ENCODE results near the gene PSMG3.

PSMG3 gene

DNA sequence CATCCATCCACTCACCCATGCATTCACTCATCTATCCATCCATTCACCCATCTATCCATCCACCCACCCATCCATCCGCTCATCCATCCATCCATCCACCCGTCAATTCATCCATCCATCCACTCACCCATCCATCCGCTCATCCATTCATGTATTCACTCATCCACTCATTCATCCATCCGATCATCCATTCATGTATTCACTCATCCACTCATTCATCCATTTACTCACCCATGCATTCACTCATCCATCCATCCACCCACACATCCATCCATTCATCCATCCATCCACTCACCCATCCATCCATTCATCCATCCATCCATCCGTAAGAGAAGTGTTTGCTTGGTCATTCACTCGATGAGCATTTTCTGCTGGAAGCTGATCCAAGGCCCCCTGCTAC, 8.7 kb upstream of the PSMG3 start:
- no peak for DNase-seq

GRCh38 chr7:1576521-1577253, 6.9 kb upstream of the PSMG3 start:
- no peak for DNase-seq

- DNase-seq = no peak
Measured at GRCh38 chr7:1575809-1576208, 6.0 kb upstream of the PSMG3 start.

DNA sequence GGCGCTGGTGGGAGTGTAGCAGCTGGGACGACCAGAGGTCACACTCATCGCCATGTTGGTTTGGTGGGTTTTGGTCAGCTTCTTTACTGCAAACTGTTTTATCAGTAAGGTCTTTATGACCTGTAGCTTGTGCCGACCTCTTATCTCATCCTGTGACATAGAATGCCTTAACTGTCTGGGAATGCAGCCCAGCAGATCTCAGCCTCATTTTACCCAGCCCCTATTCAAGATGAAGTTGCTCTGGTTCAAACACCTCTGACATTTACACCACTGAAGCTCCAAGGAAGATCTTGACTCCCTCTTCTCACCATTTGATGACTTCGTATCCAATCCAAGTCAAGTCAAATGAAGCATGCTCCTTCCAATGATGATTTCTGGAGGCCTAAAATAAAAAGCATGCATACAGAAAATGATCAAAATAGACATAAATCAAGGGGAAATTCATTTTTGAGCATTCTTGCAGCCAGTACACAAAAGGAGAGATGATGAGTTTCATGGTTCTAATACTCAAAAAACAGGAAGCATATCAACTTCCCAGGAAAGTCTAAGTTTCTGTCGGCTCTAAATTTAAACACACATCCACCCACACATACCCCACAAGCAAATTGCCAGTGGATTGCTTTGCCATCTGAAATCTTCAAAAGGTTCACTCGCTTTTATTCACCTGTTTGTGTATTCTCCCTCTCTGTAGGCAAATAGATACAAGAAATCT, 2.4 kb upstream of the PSMG3 start:
- no peak for DNase-seq

DNA sequence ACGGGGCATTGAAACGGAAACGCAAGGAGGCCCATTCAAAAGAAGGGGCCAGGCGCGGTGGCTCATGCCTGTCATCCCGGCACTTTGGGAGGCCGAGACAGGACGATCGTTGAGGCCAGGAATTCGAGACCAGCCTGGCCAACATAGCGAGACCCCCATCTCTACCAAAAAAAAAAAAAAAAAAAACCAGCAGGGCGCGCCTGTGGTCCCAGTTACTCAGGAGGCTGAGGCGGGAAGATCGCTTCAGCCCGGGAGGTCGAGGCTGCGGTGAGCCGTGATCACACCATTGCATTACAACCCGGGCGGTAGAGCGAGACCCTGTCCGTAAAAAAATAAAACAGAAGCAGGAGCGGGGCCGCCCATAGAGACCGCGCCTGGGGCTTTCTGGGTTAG, 396 bp downstream of the PSMG3 start:
- DNase-seq = no peak

- DNase-seq = peak; percentile 31
Measured at GRCh38 chr7:1569016-1569415, 816 bp downstream of the PSMG3 start.

DNA sequence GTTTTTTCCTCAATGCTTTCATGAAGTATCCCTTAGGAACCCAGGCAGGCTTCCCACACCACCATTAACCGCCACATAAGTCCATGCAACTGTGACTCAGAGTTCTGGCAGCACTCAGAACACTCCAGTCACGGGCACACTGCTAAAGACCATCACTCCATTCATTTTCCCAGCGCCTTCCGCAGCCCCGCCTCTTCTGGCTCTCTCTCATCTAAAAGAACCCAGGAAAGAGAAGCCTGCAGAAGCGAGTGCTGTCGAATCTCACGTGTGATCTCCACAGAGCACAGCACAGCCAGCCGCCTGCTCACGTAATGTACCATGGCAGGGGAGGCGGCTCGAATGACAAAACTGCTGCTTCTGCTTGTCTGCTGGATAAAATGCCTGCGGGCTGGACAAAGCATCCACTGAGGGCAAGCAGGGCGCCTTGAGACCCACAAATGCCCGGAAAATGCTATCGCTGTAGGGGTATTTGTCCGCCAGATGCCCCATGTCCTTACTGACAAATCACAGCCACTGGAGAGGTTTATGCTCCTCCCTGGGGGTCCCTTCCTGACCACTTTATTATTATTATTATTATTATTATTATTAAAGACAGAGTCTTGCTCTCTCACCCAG, 1.8 kb downstream of the PSMG3 start:
- no peak for DNase-seq

GRCh38 chr7:1567049-1567771, 2.6 kb downstream of the PSMG3 start:
- DNase-seq = no peak

GRCh38 chr7:1566687-1567048, 3.2 kb downstream of the PSMG3 start:
- DNase-seq = no peak

- DNase-seq = no peak
Measured at GRCh38 chr7:1564603-1565022, 5.2 kb downstream of the PSMG3 start.

DNA sequence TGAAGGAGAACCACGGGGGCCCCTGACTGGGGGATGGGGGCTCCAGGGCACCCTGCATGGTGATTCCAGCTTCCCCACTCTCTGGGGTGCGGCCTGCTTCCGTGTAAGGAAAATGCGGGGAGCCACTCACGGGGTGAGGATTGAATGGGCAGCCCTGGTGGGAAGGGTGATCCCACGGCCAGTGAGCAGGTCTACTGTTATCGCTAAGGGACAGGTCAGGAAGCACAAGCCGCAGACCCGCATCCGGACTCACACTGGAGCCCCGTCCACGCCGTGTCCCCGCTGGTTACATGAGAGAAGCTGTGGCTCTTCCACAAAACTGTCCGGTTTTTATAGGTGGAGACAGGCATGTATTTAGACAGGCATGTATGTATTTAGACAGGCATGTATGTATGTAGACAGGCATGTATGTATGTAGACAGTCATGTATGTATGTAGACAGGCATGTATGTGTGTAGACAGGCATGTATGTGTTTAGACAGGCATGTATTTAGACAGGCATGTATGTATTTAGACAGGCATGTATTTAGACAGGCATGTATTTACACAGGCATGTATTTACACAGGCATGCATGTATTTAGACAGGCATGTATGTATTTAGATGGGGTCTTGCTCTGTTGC, 5.7 kb downstream of the PSMG3 start:
- DNase-seq = no peak

DNA sequence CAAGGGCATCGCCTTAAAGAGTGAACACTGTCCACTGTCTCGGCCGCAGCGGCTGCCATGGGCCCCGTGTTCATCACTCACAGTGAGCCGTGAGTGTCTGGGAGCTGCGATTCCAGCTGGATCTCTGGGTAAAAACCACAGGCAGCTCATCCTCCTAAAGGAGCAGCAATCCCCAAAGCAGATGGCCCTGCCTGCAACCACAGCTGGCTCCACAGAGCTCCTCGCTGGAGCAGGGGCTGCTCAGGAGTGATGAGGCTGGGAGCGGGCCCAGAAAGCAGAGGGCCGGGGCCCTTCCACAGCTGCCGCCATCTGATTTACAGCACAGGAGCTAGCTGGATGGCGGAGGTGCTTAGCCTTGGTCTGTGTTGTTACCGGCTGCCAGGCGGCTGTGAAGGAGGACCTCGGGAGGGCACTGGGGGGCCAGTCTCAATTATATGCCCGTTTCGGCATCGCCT, 7.2 kb downstream of the PSMG3 start:
- DNase-seq = no peak

DNA sequence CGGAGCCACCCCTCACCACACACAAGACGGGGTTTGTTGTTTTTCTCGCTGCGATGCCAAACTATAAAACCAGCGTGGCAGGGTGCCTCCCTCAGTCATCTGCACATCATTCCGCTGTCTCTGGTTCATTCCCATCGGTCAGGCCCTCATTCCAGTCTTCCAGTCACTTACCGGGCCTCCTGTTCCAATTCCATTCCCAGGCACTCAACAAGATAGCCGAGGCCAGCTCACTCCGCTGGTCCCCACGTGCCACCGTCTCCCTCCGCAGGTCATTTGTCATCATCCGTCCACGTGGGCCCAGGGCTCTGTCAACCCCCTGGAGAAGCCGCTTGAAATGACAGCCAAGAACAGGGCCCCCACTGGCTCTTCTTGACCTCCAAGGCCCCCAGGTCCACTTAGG, 7.7 kb downstream of the PSMG3 start:
- DNase-seq = no peak

DNA sequence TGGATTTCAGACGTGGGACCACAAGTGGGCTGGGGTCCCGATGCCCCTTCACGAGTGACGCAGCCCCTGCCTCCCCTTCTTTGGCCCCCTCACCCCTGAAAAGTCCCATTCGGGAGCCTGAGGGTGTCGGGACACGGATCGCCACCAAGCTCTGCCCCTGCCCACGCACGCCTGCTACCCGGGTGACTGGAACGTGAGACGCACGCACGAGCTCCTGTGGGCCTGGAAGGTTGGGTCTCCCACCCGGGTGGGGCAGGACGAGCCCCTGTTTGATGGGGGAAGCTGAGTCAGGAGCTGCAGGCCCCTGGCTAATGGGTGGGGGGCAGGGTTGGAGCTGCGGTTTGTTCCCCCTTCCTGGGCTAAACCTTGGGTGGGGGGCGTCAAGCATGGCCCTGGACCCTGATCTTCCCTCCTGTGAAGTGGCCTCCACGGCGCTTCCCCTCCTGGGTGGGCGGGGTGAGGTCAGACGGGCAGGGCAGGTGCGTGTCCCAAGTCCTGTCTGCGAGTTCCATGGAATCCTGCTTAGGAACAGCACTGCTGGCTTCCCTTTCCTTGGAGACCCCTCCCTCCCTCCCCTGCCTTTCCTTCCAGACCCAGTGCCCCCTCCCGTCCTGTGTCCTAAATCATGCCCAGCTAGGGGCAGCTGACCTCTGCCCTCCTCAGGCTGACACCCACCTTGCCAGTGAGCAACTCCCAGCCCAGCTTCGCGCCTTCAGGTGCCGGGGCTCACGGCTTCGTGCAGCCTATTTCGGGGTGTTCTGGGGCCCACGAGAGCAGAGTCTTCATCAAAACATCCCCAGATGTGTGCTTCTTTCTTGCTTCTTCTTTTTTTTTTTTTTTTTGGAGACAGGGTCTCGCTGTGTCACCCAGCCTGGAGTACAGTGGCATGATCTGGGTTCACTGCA, 8.5 kb downstream of the PSMG3 start:
- no peak for DNase-seq

DNA sequence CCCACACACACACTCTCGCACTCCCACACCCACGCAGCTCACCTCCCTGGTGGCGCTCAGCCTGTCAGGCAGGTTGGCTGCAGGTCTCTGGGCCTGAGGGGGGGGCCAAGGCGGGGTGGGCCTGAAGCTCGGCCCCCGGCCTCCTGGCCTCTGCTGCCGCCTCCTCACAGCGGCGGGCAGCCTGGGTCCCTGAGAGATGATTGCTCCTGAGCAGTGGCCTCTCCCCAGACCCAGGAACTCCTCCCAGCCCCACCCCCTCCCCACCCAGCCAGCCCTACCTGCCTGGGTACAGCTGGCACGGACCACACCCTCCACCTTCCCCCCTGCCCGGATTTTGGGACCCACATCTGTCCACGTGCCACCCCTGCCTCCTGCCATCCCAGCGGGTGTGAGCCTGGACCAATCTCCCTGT, 9.2 kb downstream of the PSMG3 start:
- no peak for DNase-seq

DNA sequence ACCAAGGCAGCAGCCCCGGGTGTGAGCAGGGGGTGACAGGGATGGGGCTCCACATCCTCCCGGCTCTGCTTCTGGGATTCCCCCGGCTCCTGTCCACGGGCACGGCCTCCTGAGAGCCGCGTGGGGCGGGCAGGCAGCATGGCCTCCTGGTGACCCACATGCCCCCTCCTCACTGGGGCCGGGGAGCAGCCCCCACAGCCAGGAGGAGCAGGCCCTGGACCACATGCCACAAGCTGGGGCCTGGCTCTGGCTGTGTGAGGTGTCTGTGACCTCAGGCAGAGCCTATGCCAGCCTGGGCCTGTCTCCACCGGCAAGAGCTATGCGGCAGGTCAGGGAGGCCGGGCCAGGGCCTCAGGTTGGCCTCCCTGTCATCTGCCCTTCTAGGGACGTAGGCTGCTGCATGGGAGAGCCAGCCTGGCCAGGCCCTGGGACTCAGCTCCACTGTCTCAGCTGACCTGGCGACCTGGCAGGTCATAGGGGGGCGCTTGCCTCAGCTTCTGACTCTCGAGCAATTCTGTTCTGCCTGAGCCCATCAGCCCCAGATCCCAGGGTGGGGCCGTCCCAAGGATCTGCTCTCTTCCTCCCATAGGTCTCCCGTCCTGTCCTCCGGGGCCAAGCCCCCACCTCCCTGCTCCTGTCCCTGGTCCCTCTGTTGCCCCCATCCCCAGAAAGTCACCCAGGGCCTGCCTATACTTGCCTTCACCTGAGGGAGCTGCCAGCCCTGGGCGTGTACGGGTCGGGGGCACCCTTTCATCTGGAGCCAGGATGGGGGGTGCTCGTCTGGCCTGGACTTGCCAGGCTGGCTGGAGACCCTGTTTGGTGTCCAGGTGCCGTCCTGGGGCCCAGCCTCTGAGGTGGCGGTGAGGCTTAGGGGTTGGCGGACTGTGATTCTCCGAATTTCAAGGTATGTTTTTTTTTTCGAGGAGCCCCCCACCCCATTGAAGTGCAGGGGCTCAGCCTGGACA, 9.9 kb downstream of the PSMG3 start:
- DNase-seq = no peak

DNA sequence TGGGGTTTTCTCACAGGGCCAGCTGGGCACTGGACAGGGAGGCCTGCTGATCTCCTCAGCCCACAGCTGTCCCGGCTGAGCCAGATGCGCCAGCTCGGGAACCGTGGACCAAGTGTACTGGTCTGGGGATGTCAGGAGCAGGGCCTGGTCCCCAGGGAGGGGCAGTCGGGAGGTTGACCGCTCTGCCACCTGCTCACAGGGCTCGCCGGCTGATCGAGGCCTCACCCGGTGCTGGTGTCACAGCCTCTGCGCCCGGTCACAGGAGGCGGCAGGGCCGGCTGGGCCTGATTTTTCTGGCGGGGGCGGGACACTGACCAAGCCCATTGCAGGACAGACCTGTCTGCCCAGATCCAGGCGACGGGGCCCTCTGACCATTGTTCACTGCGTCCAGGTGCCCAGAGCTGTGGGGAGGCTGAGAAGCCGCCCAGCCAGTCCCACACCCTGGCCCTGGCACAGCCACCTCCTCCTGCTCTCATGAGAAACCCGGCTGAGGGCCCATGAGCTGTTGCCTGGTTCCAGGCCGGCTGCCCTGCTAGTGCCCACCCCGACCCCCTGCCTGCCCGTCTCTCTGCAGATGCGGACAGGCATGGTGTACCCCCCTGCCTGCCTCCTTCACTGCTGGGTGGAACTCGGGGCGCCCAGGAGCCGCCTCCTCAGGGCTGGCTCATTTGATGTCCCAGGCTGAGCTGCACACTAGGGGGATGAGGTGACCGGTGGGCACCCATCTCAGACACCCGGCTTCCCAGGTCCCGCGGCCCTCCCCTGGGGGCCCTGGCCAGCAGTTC, 10.8 kb downstream of the PSMG3 start:
- no peak for DNase-seq

GRCh38 chr7:1558181-1558811, 11.5 kb downstream of the PSMG3 start:
- no peak for DNase-seq

- no peak for DNase-seq
Measured at GRCh38 chr7:1557771-1558170, 12.1 kb downstream of the PSMG3 start.
